Gastroesophageal sphincter (tissue), 4 donors: ENCODE data around the gene PARK7. TPM values are rescaled to one million over a fixed set of nuclear protein-coding genes. Genes with fewer than 3 reads are reported as not detected.

Experiments
- ATAC-seq: fragments of 150-250 bp; one replicate; pipeline ENCODE4 v1.9.1; 2016; ENCODE audit warnings: mild to moderate bottlenecking, moderate library complexity
- H3K27ac ChIP-seq, 4 donors: fragments of 200-600 bp; sonication (generic) in 3 of 4; 1 replicate in 3 of 4; 2 replicates in 1 of 4; pipeline ENCODE4 v1.5.1; 2016 to 2019
- H3K27me3 ChIP-seq: fragments of 200-600 bp; sonication (generic); one replicate; pipeline ENCODE4 v1.5.1; 2019
- H3K36me3 ChIP-seq, 2 donors: fragments of 200-600 bp; sonication (generic); one replicate each; pipeline ENCODE4 v1.5.1; 2019; ENCODE audit warnings: control low read depth in 1 of 2
- H3K4me1 ChIP-seq, 3 donors: fragments of 200-600 bp; sonication (generic); 1 replicate in 2 of 3; 2 replicates in 1 of 3; pipeline ENCODE4 v1.5.1; 2016 to 2019; ENCODE audit warnings: control low read depth in 2 of 3
- H3K4me3 ChIP-seq, 2 donors: fragments of 200-600 bp; sonication (generic); one replicate each; pipeline ENCODE4 v1.5.1; 2019; ENCODE audit warnings: mild to moderate bottlenecking in 1 of 2, moderate library complexity in 1 of 2
- H3K9me3 ChIP-seq, 3 donors: fragments of 200-600 bp; sonication (generic); one replicate each; pipeline ENCODE4 v1.5.1; 2017 to 2019; ENCODE audit warnings: control low read depth in 2 of 3
- CTCF ChIP-seq, 4 experiments: fragments of 200-600 bp in 2 of 4; fragments of 450-650 bp in 2 of 4; sonication (generic) in 1 of 4; IDR thresholded peaks; one replicate each; pipeline ENCODE4 v1.5.1; 2017 to 2019; ENCODE audit warnings: antibody characterized with exemption in 4 of 4, mild to moderate bottlenecking in 2 of 4, moderate library complexity in 2 of 4
- EP300 ChIP-seq: sonication (generic); formaldehyde crosslinking; IDR thresholded peaks from one replicate; pipeline ENCODE4 v1.6.1; 2017; ENCODE audit warnings: antibody characterized with exemption, mild to moderate bottlenecking
- POLR2A ChIP-seq, 2 donors: fragments of 450-650 bp; IDR thresholded peaks; one replicate each; pipeline ENCODE4 v1.6.1; 2017; ENCODE audit warnings: antibody characterized with exemption in 2 of 2, mild to moderate bottlenecking in 2 of 2, moderate library complexity in 1 of 2
- POLR2AphosphoS5 ChIP-seq: sonication (generic); formaldehyde crosslinking; IDR thresholded peaks from one replicate; pipeline ENCODE4 v1.6.1; 2017; ENCODE audit warnings: antibody characterized with exemption
- WGBS, 2 donors: methylation state at CpG; one replicate each; pipeline ENCODE4 v1.1.5; 2018; ENCODE audit warnings: low coverage in 1 of 2; 5-methylcytosine and 5-hydroxymethylcytosine counted together
- total RNA-seq, 4 donors: library from RNA; depleted of rRNA; stranded (reverse); fragments of >200 nt; gene quantifications; one replicate each; pipeline ENCODE4 v1.1.0, GENCODE V29; 2016

Gene PARK7
- total RNA-seq, 4 donors from 2014 or later = 208 to 250 (median 224) TPM

GRCh38 chr1:8019229-8019620, 57.7 kb downstream of the PARK7 start:
- Histone ChIP-seq H3K27ac (peak overlapping the region; percentile 66 to 98 (median 96)), H3K4me3 (peak overlapping the region; percentile 21 to 86), H3K36me3 (peaks cover 2 to 12% of the 10 kb centered on the region in 2 donors), H3K4me1 (peaks cover 31 to 84% (median 42%) of the 10 kb centered on the region in 3 donors), H3K9me3 (no peaks in the 10 kb centered on the region), H3K27me3 (no peaks in the 10 kb centered on the region)
- TF ChIP-seq POLR2AphosphoS5 (no peak), POLR2A (IDR thresholded peaks at IDR 0.05) (no peak), CTCF (IDR thresholded peaks at IDR 0.05) (no peak), EP300 (no peak)
- ATAC-seq = no peak
- 91% methylated on average over 5 of the region's 5 CpGs; no CpG with 5 or more reads in 1 of the 2 donors for WGBS, 2 donors

GRCh38 chr1:8020032-8020431, 58.5 kb downstream of the PARK7 start:
- peaks cover 24 to 76% (median 42%) of the 10 kb centered on the region in 3 donors for H3K4me1 ChIP-seq
- H3K4me3 ChIP-seq = peak overlapping the region in 1 of 2 donors; percentile 86
- H3K27me3 ChIP-seq = no peaks in the 10 kb centered on the region
- ATAC-seq = no peak
- TF ChIP-seq POLR2AphosphoS5 = peak; percentile 43
- no peak for TF ChIP-seq CTCF (IDR thresholded peaks at IDR 0.05)
- peaks cover 0 to 4% of the 10 kb centered on the region in 2 donors for H3K36me3 ChIP-seq
- no peaks in the 10 kb centered on the region for H3K9me3 ChIP-seq
- peak overlapping the region; percentile 96 to 98 (median 97) for H3K27ac ChIP-seq

- WGBS, 2 donors = 59 to 76% methylated on average over 6 of the region's 6 CpGs
- no peak for TF ChIP-seq CTCF (IDR thresholded peaks at IDR 0.05)
- TF ChIP-seq POLR2AphosphoS5 = peak; percentile 38
- TF ChIP-seq POLR2A (IDR thresholded peaks at IDR 0.05) = peak in 1 of 2 donors; percentile 8
- peak overlapping the region; percentile 96 to 98 (median 97) for H3K27ac ChIP-seq
- ATAC-seq = no peak
- H3K27me3 ChIP-seq = no peaks in the 10 kb centered on the region
- H3K36me3 ChIP-seq = no peaks in the 10 kb centered on the region
- H3K4me3 ChIP-seq = peak overlapping the region; percentile 86 to 99
- H3K4me1 ChIP-seq = peaks cover 8 to 63% (median 26%) of the 10 kb centered on the region in 3 donors
- H3K9me3 ChIP-seq = no peaks in the 10 kb centered on the region
Measured at GRCh38 chr1:8021676-8022266, 60.3 kb downstream of the PARK7 start.

- H3K4me1 ChIP-seq = peaks cover 4 to 63% (median 18%) of the 10 kb centered on the region in 3 donors
- peak overlapping the region; percentile 96 to 98 (median 97) for H3K27ac ChIP-seq
- no peaks in the 10 kb centered on the region for H3K27me3 ChIP-seq
- ATAC-seq = no peak
- no peaks in the 10 kb centered on the region for H3K36me3 ChIP-seq
- 76 to 77% methylated on average over 3 of the region's 3 CpGs for WGBS, 2 donors
- no peaks in the 10 kb centered on the region for H3K9me3 ChIP-seq
- peak overlapping the region; percentile 86 to 99 for H3K4me3 ChIP-seq
- TF ChIP-seq POLR2A (IDR thresholded peaks at IDR 0.05) = peak; percentile 10 to 18
- no peak for TF ChIP-seq CTCF (IDR thresholded peaks at IDR 0.05)
- no peak for TF ChIP-seq EP300
- TF ChIP-seq POLR2AphosphoS5 = peak; percentile 14
Measured at GRCh38 chr1:8022395-8023286, 61.1 kb downstream of the PARK7 start.
